Choroid plexus epithelial cell (primary cell): ENCODE measurements around the gene ANKRD13A.

Source experiments
- DNase-seq: peaks from one replicate; pipeline ENCODE4 v3.0.0-alpha.2; 2010; ENCODE audit warnings: low read depth
- H3K4me3 ChIP-seq: 2 replicates; pipeline ENCODE4 v1.5.1; 2011; ENCODE audit warnings: low read depth, mild to moderate bottlenecking, control low read depth, low read length, moderate library complexity
- TF ChIP-seq, protein P1 (sequence below): conservative IDR thresholded peaks from 2 replicates; pipeline ENCODE4 v1.5.1; 2011; ENCODE audit warnings: low read depth, mild to moderate bottlenecking, control low read depth, inconsistent platforms, low read length, moderate library complexity

The ANKRD13A gene

DNA sequence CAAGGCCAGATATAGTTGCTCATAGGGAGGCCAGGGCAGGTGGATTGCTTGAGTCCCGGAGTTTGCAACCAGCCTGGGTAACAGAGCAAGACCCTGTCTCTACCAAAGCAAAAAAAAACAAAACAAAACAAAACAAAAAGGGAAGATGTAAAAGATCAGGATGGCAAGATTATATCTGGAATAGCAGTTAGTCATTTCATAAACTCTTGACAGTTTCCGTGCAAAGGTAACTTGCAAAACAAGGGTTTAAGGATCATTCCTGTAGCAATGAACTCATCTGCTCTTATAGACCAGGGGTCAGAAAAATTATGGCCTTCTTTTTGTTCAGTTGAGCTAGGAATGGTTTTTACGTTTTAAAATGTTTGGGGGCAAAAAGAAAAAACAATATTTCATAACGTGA is 32.7 kb upstream of the ANKRD13A start:
- DNase-seq, result no peak
- TF ChIP-seq, protein P1, sequence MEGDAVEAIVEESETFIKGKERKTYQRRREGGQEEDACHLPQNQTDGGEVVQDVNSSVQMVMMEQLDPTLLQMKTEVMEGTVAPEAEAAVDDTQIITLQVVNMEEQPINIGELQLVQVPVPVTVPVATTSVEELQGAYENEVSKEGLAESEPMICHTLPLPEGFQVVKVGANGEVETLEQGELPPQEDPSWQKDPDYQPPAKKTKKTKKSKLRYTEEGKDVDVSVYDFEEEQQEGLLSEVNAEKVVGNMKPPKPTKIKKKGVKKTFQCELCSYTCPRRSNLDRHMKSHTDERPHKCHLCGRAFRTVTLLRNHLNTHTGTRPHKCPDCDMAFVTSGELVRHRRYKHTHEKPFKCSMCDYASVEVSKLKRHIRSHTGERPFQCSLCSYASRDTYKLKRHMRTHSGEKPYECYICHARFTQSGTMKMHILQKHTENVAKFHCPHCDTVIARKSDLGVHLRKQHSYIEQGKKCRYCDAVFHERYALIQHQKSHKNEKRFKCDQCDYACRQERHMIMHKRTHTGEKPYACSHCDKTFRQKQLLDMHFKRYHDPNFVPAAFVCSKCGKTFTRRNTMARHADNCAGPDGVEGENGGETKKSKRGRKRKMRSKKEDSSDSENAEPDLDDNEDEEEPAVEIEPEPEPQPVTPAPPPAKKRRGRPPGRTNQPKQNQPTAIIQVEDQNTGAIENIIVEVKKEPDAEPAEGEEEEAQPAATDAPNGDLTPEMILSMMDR, result no peak
- H3K4me3 ChIP-seq, result no peak overlapping the region

DNA sequence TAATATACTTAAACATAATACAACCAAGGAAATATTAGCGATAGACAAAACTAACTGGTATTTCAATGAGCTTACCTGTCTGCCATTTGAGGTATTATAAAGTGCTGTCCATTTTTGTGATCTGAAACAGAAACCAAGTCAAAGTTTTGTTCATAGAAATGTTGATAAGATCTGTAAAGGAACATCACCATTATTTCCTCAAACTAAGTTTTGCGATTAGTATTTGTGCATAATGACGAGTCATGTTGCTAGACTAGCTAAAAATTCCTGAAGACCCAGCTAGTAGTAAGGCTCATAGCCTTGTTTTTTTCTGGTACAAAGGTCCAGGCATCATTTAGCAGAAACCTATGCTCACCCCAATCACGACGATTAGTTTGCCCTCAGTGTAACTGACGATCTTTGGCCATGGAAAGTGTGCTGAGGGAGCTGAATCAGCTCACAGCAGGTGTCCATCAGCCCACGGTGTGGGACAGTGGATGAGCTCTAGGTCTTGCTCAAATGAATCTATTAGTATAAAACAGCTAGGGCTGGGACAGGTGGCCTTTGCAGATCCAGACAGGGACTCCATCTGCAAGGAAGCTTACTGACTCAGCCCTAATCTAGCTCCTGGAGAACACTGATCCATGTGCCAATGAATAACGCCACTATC is 31.7 kb upstream of the ANKRD13A start:
- TF ChIP-seq, protein P1, result no peak
- peak; percentile 49 for DNase-seq

DNA sequence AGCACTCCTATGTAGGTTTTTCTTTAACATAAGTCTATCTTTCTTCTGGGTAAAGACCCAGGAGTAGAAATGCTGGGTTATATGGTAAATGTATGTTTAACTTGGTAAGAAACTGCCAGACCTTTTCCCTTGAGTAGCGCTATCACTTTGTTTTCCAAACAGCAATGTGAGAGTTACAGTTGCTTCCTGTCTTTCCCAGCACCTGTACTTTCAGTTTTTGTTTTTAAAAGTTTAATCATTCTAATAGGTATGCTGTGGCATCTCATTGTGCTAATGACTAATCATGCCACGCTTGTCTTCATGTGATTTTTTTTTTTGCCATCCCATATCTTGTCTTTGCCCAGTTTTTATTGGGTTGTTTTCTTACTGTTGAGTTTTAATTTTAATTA is 31.2 kb upstream of the ANKRD13A start:
- DNase-seq, result no peak
- TF ChIP-seq, protein P1, result no peak
- no peak overlapping the region for H3K4me3 ChIP-seq

More for the DNA sequence above, 31.7 kb upstream of the ANKRD13A start:
- H3K4me3 ChIP-seq, result no peak overlapping the region

- no peak for DNase-seq
- TF ChIP-seq, protein P1, result no peak
- H3K4me3 ChIP-seq, result no peak overlapping the region
These were observed 30.4 kb upstream of the ANKRD13A start for GRCh38 chr12:109968801-109969200.

GRCh38 chr12:109972821-109973220 is 26.4 kb upstream of the ANKRD13A start:
- TF ChIP-seq, protein P1, result no peak

GRCh38 chr12:109981311-109981710 is 17.9 kb upstream of the ANKRD13A start:
- no peak overlapping the region for H3K4me3 ChIP-seq
- TF ChIP-seq, protein P1, result no peak
- no peak for DNase-seq

More at GRCh38 chr12:109972821-109973220, 26.4 kb upstream of the ANKRD13A start:
- H3K4me3 ChIP-seq, result no peak overlapping the region
- DNase-seq, result no peak

DNA sequence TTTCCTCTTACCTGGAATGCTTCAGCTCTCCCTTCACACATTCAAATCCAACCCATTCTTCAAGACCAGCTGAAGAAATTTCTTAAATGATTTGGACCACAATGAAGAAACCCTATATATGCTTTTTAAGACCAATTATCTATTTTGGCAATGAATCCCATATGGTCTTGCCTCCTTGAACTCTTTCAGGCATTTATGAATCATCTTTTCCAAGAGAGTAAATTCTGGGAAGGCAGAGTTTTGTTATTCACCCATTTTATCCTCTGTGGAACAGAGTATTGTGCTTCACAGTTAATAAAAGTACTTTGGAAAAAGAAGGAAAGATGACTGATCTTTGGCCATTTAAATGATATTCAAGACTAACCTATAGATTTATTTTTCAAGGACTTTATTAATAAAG is 17.0 kb upstream of the ANKRD13A start:
- DNase-seq, result peak; percentile 52
- no peak overlapping the region for H3K4me3 ChIP-seq
- TF ChIP-seq, protein P1, result no peak
